Naive thymus-derived CD4-positive, alpha-beta T cell (primary cell): ENCODE measurements around the gene SNX9. TPM values are rescaled to one million over a fixed set of nuclear protein-coding genes. Genes with fewer than 3 reads are reported as not detected.

Experiments
- ATAC-seq: fragments of 150-1000 bp; cut with Tn5 transposase; 2 replicates; pipeline ENCODE4 v1.10.0; 2021; ENCODE audit warnings: mild to moderate bottlenecking, moderate library complexity
- CTCF ChIA-PET: fragments of 350-600 bp; sonication (Branson Sonifier 250); formaldehyde crosslinking; loops from one replicate; lab custom pipeline; 2021; ENCODE audit warnings: antibody characterized with exemption; lab: Charles Lee
- POLR2A ChIA-PET: fragments of 350-600 bp; sonication (Branson Sonifier 250); formaldehyde crosslinking; loops from one replicate; lab custom pipeline; 2021; ENCODE audit warnings: antibody characterized with exemption, inconsistent platforms; lab: Charles Lee
- DNase-seq, 9 donors: peaks; one replicate each; pipeline versions ENCODE4 v3.0.0 to v3.0.0-alpha.2; 2020 to 2022; ENCODE audit warnings: mixed read lengths in 1 of 9
- H3K27ac ChIP-seq: one replicate; pipeline ENCODE4 v1.7.0; 2013; ENCODE audit warnings: mild to moderate bottlenecking, low read depth, low read length, moderate library complexity
- H3K27me3 ChIP-seq, 2 donors: one replicate each; pipeline ENCODE4 v1.7.0; 2013; ENCODE audit warnings: low read length in 2 of 2, mild to moderate bottlenecking in 2 of 2, moderate library complexity in 2 of 2; ENCODE audit not compliant: control insufficient read depth in 2 of 2, insufficient read depth in 2 of 2
- H3K36me3 ChIP-seq, 3 experiments: 1 replicate in 2 of 3; 2 replicates in 1 of 3; pipeline ENCODE4 v1.7.0; 2013; ENCODE audit warnings: low read length in 3 of 3, mild to moderate bottlenecking in 3 of 3, moderate library complexity in 1 of 3; ENCODE audit not compliant: insufficient read depth in 3 of 3, control insufficient read depth in 2 of 3
- H3K4me1 ChIP-seq, 2 donors: one replicate each; pipeline ENCODE4 v1.7.0; 2013; ENCODE audit warnings: low read length in 2 of 2, mild to moderate bottlenecking in 2 of 2, moderate library complexity in 1 of 2; ENCODE audit not compliant: control insufficient read depth in 2 of 2, insufficient read depth in 2 of 2
- H3K4me3 ChIP-seq: 2 replicates; pipeline ENCODE4 v1.7.0; 2013; ENCODE audit warnings: mild to moderate bottlenecking, low read length
- H3K9me3 ChIP-seq, 3 experiments: 1 replicate in 2 of 3; 2 replicates in 1 of 3; pipeline ENCODE4 v1.7.0; 2013; ENCODE audit warnings: low read length in 3 of 3; ENCODE audit not compliant: control insufficient read depth in 2 of 3
- H3K27ac Mint-ChIP-seq, 9 donors: one replicate each; pipeline ENCODE4 v1.8.0; 2020 to 2022; ENCODE audit warnings: mixed read lengths in 9 of 9, mild to moderate bottlenecking in 8 of 9, moderate library complexity in 5 of 9, inconsistent platforms in 2 of 9
- H3K27me3 Mint-ChIP-seq, 5 donors: one replicate each; pipeline ENCODE4 v1.8.0; 2021 to 2022; ENCODE audit warnings: mixed read lengths in 5 of 5, mild to moderate bottlenecking in 1 of 5
- H3K36me3 Mint-ChIP-seq, 5 donors: one replicate each; pipeline ENCODE4 v1.8.0; 2020 to 2022; ENCODE audit warnings: mixed read lengths in 5 of 5, mild to moderate bottlenecking in 3 of 5, inconsistent platforms in 1 of 5
- H3K4me1 Mint-ChIP-seq, 7 donors: one replicate each; pipeline ENCODE4 v1.8.0; 2020 to 2022; ENCODE audit warnings: mixed read lengths in 7 of 7, mild to moderate bottlenecking in 3 of 7, inconsistent platforms in 1 of 7
- H3K4me3 Mint-ChIP-seq, 10 donors: one replicate each; pipeline ENCODE4 v1.8.0; 2020 to 2022; ENCODE audit warnings: mild to moderate bottlenecking in 10 of 10, mixed read lengths in 10 of 10, moderate library complexity in 6 of 10, inconsistent platforms in 2 of 10
- H3K9me3 Mint-ChIP-seq, 11 donors: one replicate each; pipeline ENCODE4 v1.8.0; 2020 to 2022; ENCODE audit warnings: mixed read lengths in 11 of 11, mild to moderate bottlenecking in 4 of 11, inconsistent platforms in 1 of 11, moderate library complexity in 1 of 11
- intact Hi-C, 2 donors: fragments of 100-400 bp; cut with micrococcal nuclease; formaldehyde crosslinking; loops; one replicate each; pipeline ENCODE4 v1.15.1; 2023
- polyA plus RNA-seq, 2 donors: library from polyadenylated mRNA; unstranded; fragments of 300-500 nt; fragmentation: Illumina TruSeq; gene quantifications; one replicate each; pipeline ENCODE4 v1.2.3, GENCODE V29; 2021
- total RNA-seq, 6 experiments: library from RNA in 5 of 6; stranded (reverse) in 5 of 6; gene quantifications; 1 replicate in 5 of 6; 2 replicates in 1 of 6; pipeline ENCODE4 v1.2.3 and lab custom pipeline; 2021 to 2026

The SNX9 gene
- total and polyA plus RNA-seq, 7 experiments from 2014 or later: 13.4 to 51.5 (median 36.4) TPM

DNA sequence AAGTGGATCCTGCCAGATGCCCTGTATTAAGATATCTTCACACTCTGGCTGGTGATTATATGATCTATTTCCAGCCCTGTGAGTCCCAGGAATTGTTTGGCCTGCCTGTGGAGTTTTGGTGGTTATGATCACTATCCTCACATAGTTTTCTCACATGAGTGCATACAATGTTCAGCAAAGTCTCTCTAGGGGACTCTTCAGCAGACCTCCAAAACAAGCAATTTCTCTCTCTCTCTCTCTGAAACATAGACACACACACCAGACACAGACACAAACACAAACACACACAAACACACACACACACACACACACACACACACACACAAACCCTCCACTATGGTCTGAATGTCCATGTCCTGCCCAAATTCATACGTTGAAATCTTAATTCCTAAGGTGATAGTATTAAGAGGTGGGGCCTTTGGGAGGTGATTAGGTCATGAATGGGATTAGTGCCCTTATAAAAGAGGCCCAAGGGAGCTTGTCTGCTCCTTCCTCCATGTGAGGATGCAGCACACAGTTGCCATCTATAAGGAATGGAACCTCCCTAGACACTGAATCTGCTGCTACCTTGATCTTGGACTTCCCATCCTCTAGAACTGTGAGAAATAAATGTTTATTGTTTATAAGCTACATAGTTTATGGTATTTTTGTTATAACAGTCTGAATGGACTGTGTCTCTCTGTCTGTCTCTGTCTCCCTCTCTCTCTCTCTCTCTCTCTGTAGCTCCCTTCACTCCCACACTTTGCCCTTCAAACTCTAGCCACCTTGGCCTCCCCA, 136.6 kb downstream of the SNX9 start:
- H3K9me3 ChIP-seq: peaks cover 0 to 5% (median 0%) of the 10 kb centered on the region in 3 experiments
- no peak overlapping the region for H3K4me3 ChIP-seq
- peaks cover 8 to 32% (median 28%) of the 10 kb centered on the region in 7 donors for H3K4me1 Mint-ChIP-seq
- no peak overlapping the region for H3K27ac Mint-ChIP-seq
- peaks cover 0 to 14% of the 10 kb centered on the region in 2 donors for H3K4me1 ChIP-seq
- H3K36me3 Mint-ChIP-seq: peaks cover 6 to 36% (median 12%) of the 10 kb centered on the region in 5 donors
- DNase-seq: no peak
- no peaks in the 10 kb centered on the region for H3K27me3 Mint-ChIP-seq
- no peak for ATAC-seq
- H3K27me3 ChIP-seq: no peaks in the 10 kb centered on the region
- ChIA-PET POLR2A (no interaction called here), CTCF (interaction anchor here (0.9 kb wide), 1 partner anchor 12 kb away, joined by 3 read pairs; no protein-coding TSS in a partner anchor)
- H3K27ac ChIP-seq: no peak overlapping the region
- peaks cover 7 to 26% (median 17%) of the 10 kb centered on the region in 11 donors for H3K9me3 Mint-ChIP-seq
- no peaks in the 10 kb centered on the region for H3K36me3 ChIP-seq
- peak overlapping the region in 1 of 10 donors; percentile 13 for H3K4me3 Mint-ChIP-seq
- intact Hi-C loops: loop anchor here (5.0 kb wide), 3 partner anchors 72 to 248 kb away; no protein-coding TSS in a partner anchor

DNA sequence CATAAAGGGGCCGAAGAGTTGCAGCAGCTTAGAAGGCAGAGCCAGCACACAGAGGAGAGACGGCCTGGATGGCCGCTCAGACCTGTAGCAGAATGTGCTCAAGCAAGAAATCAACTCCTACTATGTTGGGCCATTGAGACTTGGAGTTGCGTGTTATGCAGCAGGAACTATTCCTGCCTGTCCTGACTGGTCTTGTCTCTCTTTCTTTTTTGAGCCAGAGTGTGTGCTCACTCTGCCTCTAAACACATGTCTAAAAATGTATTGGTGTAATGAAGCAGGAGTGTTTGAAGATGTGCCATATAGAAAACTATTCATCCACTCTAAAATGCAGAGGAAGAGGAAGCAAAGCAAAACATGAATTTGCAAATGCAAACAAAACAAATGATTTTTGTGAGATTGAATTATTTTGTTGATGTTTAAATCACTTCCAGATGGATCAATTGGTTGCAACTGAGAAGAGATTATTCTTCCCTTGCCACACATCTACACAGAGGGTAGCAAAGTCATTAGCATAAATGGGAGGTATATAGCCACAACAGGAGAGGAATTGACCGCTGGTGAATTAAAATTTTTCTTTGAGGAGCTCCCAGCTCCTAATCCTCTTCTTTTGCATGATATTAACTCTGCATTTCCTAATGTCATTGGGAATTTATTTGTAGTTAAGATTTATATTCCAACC, 138.2 kb downstream of the SNX9 start:
- peaks cover 7 to 26% (median 20%) of the 10 kb centered on the region in 11 donors for H3K9me3 Mint-ChIP-seq
- H3K27ac ChIP-seq: no peak overlapping the region
- peaks cover 8 to 32% (median 28%) of the 10 kb centered on the region in 7 donors for H3K4me1 Mint-ChIP-seq
- H3K36me3 ChIP-seq: no peaks in the 10 kb centered on the region
- DNase-seq (no peak), ATAC-seq (no peak)
- no peaks in the 10 kb centered on the region for H3K27me3 ChIP-seq
- H3K27ac Mint-ChIP-seq: peak overlapping the region in 4 of 9 donors; percentile 20 to 92 (median 53)
- intact Hi-C loops: loop anchor here (5.0 kb wide), 3 partner anchors 74 to 246 kb away; no protein-coding TSS in a partner anchor
- H3K9me3 ChIP-seq: peaks cover 0 to 5% (median 0%) of the 10 kb centered on the region in 3 experiments
- H3K4me3 Mint-ChIP-seq: peak overlapping the region in 3 of 10 donors; percentile 36 to 39 (median 39)
- ChIA-PET POLR2A (no interaction called here), CTCF (interaction anchor here (0.6 kb wide), 1 partner anchor 17 kb away, joined by 4 read pairs; no protein-coding TSS in a partner anchor)
- H3K4me3 ChIP-seq: no peak overlapping the region
- peaks cover 6 to 41% (median 12%) of the 10 kb centered on the region in 5 donors for H3K36me3 Mint-ChIP-seq
- H3K27me3 Mint-ChIP-seq: no peaks in the 10 kb centered on the region
- peaks cover 0 to 14% of the 10 kb centered on the region in 2 donors for H3K4me1 ChIP-seq

DNA sequence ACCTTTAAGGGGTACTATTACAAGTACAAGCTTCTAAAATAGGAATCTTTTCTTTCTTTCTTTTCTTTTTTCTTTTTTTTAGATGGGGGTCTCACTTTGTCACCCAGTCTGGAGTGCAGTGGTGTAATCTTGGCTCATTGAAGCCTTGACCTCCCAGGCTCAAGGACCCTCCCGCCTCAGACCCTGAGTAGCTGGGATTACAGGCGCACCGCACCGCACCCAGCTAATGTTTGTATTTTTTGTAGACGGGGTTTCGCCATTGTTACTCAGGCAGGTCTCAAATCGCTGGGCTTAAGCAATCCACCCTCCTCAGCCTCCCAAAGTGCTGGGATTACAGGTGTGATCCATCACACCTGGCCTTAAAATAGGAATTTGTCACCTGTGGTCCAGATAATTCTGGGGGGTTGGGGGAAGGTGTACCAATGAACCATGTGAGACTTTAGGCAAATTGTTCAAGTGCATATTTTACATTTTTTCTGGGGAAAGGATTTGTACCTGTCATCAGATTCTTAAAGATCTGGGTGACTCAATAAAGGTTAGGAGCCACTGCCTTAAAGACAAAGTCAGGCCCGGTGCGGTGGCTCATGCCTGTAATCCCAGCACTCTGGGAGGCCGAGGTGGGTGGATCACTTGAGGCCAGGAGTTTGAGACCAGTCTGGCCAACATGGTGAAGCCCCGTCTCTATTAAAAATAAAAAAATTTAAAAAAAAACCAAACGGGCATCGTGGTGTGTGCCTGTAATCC, 139.0 kb downstream of the SNX9 start:
- H3K36me3 Mint-ChIP-seq: peaks cover 6 to 41% (median 12%) of the 10 kb centered on the region in 5 donors
- intact Hi-C loops: loop anchor here (1.0 to 5.0 kb wide), 6 partner anchors 19 to 245 kb away; partner anchors contain the start of gene SYNJ2 (in 2 of the 2)
- POLR2A ChIA-PET: interaction anchor here (0.8 to 1.9 kb wide), 3 partner anchors 20 to 938 kb away, joined by 3 to 4 read pairs (median 3); partner anchors contain the start of gene SYNJ2
- DNase-seq (no peak), ATAC-seq (no peak)
- no peaks in the 10 kb centered on the region for H3K27me3 Mint-ChIP-seq
- H3K27ac Mint-ChIP-seq: peak overlapping the region; percentile 77 to 97 (median 89)
- H3K4me1 Mint-ChIP-seq: peaks cover 8 to 32% (median 28%) of the 10 kb centered on the region in 7 donors
- H3K9me3 Mint-ChIP-seq: peaks cover 7 to 26% (median 20%) of the 10 kb centered on the region in 11 donors
- Histone ChIP-seq H3K27me3 (no peaks in the 10 kb centered on the region), H3K27ac (peak overlapping the region; percentile 25), H3K36me3 (no peaks in the 10 kb centered on the region), H3K9me3 (peaks cover 0 to 5% (median 0%) of the 10 kb centered on the region in 3 experiments), H3K4me1 (peaks cover 0 to 14% of the 10 kb centered on the region in 2 donors), H3K4me3 (no peak overlapping the region)
- peak overlapping the region in 8 of 10 donors; percentile 51 to 84 (median 72) for H3K4me3 Mint-ChIP-seq
- CTCF ChIA-PET: no interaction called here

DNA sequence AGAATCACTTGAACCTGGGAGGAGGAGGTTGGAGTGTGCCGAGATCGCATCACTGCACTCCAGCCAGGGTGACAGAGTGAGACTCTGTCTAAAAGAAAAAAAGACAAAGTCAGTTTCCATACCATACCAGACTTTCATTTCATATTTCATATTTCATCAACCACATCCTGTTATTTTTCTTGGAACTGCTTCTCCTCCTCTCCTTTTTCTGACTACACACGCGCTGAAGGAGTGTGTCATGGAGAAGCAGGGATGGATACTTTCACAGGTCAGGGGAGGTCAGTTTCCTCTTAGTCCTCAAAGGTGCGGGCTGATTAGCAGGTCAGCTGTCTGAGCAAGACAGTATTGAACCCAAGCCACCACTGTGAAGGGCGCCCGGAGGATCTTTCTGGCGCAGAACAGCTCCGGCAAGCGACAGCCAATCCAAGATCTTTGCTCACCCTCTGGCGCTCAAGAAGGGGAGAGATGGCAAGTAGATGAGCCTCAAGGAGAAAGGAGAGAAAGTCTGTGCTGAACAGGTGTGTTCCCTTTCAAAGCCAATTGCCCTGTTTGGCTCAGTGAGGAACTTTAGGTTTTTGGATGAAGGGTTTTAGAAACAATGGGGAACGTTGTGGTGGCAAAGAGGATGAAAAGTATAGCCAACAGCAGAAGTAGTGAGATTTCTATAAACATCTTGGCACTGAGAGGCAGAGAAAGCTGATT, 139.7 kb downstream of the SNX9 start:
- DNase-seq (peak in 4 of 9 donors; percentile 26 to 50 (median 41)), ATAC-seq (peak; percentile 31)
- Mint-ChIP-seq H3K4me1 (peaks cover 8 to 32% (median 28%) of the 10 kb centered on the region in 7 donors), H3K27me3 (no peaks in the 10 kb centered on the region), H3K27ac (peak overlapping the region; percentile 77 to 97 (median 89)), H3K9me3 (peaks cover 7 to 24% (median 18%) of the 10 kb centered on the region in 11 donors), H3K4me3 (peak overlapping the region; percentile 51 to 84 (median 72)), H3K36me3 (peaks cover 6 to 41% (median 12%) of the 10 kb centered on the region in 5 donors)
- Histone ChIP-seq H3K9me3 (peaks cover 0 to 4% (median 0%) of the 10 kb centered on the region in 3 experiments), H3K27me3 (no peaks in the 10 kb centered on the region), H3K27ac (peak overlapping the region; percentile 25), H3K36me3 (no peaks in the 10 kb centered on the region), H3K4me1 (peaks cover 0 to 14% of the 10 kb centered on the region in 2 donors), H3K4me3 (peak overlapping the region; percentile 14)
- ChIA-PET POLR2A (interaction anchor here (0.8 to 1.9 kb wide), 3 partner anchors 19 to 937 kb away, joined by 3 to 4 read pairs (median 3); partner anchors contain the start of gene SYNJ2), CTCF (interaction anchor here (0.6 kb wide), 1 partner anchor 44 kb away, joined by 3 read pairs; no protein-coding TSS in a partner anchor)
- intact Hi-C loops: loop anchor here (1.0 to 5.0 kb wide), 6 partner anchors 18 to 245 kb away; partner anchors contain the start of gene SYNJ2 (in 2 of the 2)

DNA sequence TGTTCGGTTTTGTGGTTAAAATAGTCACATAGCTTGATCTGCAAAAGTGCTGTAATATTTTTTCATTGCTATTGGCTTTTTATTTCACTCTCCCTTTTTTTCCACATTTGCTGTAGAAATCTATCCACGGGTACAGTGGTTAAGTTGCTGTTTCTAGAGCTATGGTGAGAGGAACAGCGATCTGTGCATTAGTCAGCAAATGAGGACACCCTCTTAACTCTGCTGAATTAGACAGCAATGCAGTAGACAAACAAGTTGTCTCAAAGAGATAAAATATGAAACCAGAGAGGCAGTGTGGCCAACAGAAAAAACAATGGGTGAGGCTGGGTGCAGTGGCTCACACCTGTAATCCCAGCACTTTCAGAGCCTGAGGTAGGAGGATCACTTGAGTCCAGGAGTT, 141.1 kb downstream of the SNX9 start:
- ChIA-PET POLR2A (interaction anchor here (1.9 kb wide), 1 partner anchor 62 kb away, joined by 4 read pairs; no protein-coding TSS in a partner anchor), CTCF (interaction anchor here (0.6 to 0.9 kb wide), 2 partner anchors 107 to 402 kb away, joined by 3 read pairs; no protein-coding TSS in a partner anchor)
- Histone ChIP-seq H3K4me3 (no peak overlapping the region), H3K27me3 (no peaks in the 10 kb centered on the region), H3K9me3 (no peaks in the 10 kb centered on the region), H3K36me3 (no peaks in the 10 kb centered on the region), H3K4me1 (peaks cover 0 to 14% of the 10 kb centered on the region in 2 donors), H3K27ac (no peak overlapping the region)
- ATAC-seq: no peak
- Mint-ChIP-seq H3K4me3 (peak overlapping the region in 6 of 10 donors; percentile 23 to 54 (median 44)), H3K36me3 (peaks cover 0 to 33% (median 7%) of the 10 kb centered on the region in 5 donors), H3K9me3 (peaks cover 2 to 13% (median 10%) of the 10 kb centered on the region in 11 donors), H3K4me1 (peaks cover 8 to 32% (median 30%) of the 10 kb centered on the region in 7 donors), H3K27me3 (peaks cover 0 to under 1% (median 0%) of the 10 kb centered on the region in 5 donors), H3K27ac (peak overlapping the region in 6 of 9 donors; percentile 1 to 70 (median 38))
- intact Hi-C loops: loop anchor here (5.0 kb wide), 3 partner anchors 77 to 243 kb away; no protein-coding TSS in a partner anchor
- no peak for DNase-seq
